Right lobe of liver (tissue), 6 donors: ENCODE measurements around the gene RHOD. TPM values are rescaled to one million over a fixed set of nuclear protein-coding genes. Genes with fewer than 3 reads are reported as not detected.

Experiments used
- ATAC-seq, 4 donors: fragments of 200-7000 bp; cut with Tn5 transposase; one replicate each; pipeline ENCODE4 v1.9.1; 2020; ENCODE audit warnings: mild to moderate bottlenecking in 4 of 4, moderate library complexity in 4 of 4
- DNase-seq, 3 donors: peaks; one replicate each; pipeline ENCODE4 v3.0.0-alpha.2; 2020
- H3K27ac ChIP-seq, 3 donors: fragments of 200-600 bp; one replicate each; pipeline ENCODE4 v1.8.0; 2022
- H3K27me3 ChIP-seq, 2 donors: fragments of 200-600 bp; one replicate each; pipeline ENCODE4 v1.8.0; 2022
- H3K36me3 ChIP-seq, 4 donors: fragments of 200-600 bp; sonication (generic) in 1 of 4; one replicate each; pipeline versions ENCODE4 v1.5.1 to v1.8.0; 2017 to 2022; ENCODE audit warnings: control low read depth in 1 of 4
- H3K4me1 ChIP-seq, 4 donors: fragments of 200-600 bp; sonication (generic) in 1 of 4; one replicate each; pipeline versions ENCODE4 v1.5.1 to v1.8.0; 2017 to 2022; ENCODE audit warnings: control low read depth in 1 of 4
- H3K4me3 ChIP-seq, 3 donors: fragments of 200-600 bp; one replicate each; pipeline ENCODE4 v1.8.0; 2022
- H3K9me3 ChIP-seq, 4 donors: fragments of 200-600 bp; sonication (generic) in 1 of 4; one replicate each; pipeline versions ENCODE4 v1.5.1 to v1.8.0; 2017 to 2022; ENCODE audit warnings: control low read depth in 1 of 4
- CTCF ChIP-seq, 4 donors: fragments of 200-600 bp in 3 of 4; fragments of 450-650 bp in 1 of 4; IDR thresholded peaks; one replicate each; pipeline versions ENCODE4 v1.5.1 to v1.8.0; 2016 to 2022; ENCODE audit warnings: antibody characterized with exemption in 4 of 4, mild to moderate bottlenecking in 2 of 4
- POLR2A ChIP-seq: fragments of 450-650 bp; IDR thresholded peaks from one replicate; pipeline ENCODE4 v1.6.1; 2017; ENCODE audit warnings: antibody characterized with exemption, mild to moderate bottlenecking
- WGBS: methylation state at CpG from one replicate; pipeline ENCODE4 v1.1.6; 2018; ENCODE audit warnings: low coverage, low lambda C conversion rate; ENCODE audit not compliant: insufficient coverage; ENCODE audit errors: missing lambda C conversion rate; 5-methylcytosine and 5-hydroxymethylcytosine counted together
- intact Hi-C, 2 donors: fragments of 100-400 bp; cut with DNase I; formaldehyde crosslinking; loops; one replicate each; pipeline versions ENCODE4 v1.11.2 to v1.14.1; 2022
- total RNA-seq, 6 experiments: library from RNA; depleted of rRNA in 2 of 6; stranded (reverse); fragments of >200 nt in 2 of 6; fragmentation: NEBNext Ultra II Directional in 3 of 6; extraction: Animal tissue kit (Norgen Biotek cat#: 25700) in 3 of 6; gene quantifications; one replicate each; pipeline versions ENCODE4 v1.1.0 to v1.2.4, GENCODE V29; 2016 to 2023
- donor health status: DM: no; HTN: yes; CAD: no.
- donor health status: DM: no; HTN: no; CAD: no.
- donor health status: DM: no; HTN: no; CAD: no.
- donor health status: DM: no; HTN: yes; CAD: no.
- donor health status: DM: no; HTN: yes; CAD: no.

The RHOD gene
- total RNA-seq, 6 experiments from 2014 or later: 17.8 to 106 (median 47.3) TPM

GRCh38 chr11:67032830-67033551 lies 23.7 kb upstream of the RHOD start:
- DNase-seq: no peak
- intact Hi-C loops: no loop called here
- no peak for TF ChIP-seq CTCF (IDR thresholded peaks at IDR 0.05)
- TF ChIP-seq POLR2A: no peak
- Histone ChIP-seq H3K27me3 (no peaks in the 10 kb centered on the region), H3K36me3 (no peaks in the 10 kb centered on the region), H3K4me3 (no peak overlapping the region), H3K9me3 (no peaks in the 10 kb centered on the region), H3K4me1 (peaks cover 0 to 9% (median 1%) of the 10 kb centered on the region in 4 donors), H3K27ac (no peak overlapping the region)
- ATAC-seq: peak; percentile 21 to 81 (median 47)
- WGBS: 82% methylated on average over 9 of the region's 12 CpGs

GRCh38 chr11:67033661-67034166 lies 22.9 kb upstream of the RHOD start:
- no peak for ATAC-seq
- intact Hi-C loops: no loop called here
- no peaks in the 10 kb centered on the region for H3K27me3 ChIP-seq
- DNase-seq: no peak
- H3K36me3 ChIP-seq: no peaks in the 10 kb centered on the region
- H3K4me3 ChIP-seq: no peak overlapping the region
- TF ChIP-seq CTCF (IDR thresholded peaks at IDR 0.05) (no peak), POLR2A (no peak)
- H3K27ac ChIP-seq: no peak overlapping the region
- H3K4me1 ChIP-seq: peaks cover 0 to 2% (median 0%) of the 10 kb centered on the region in 4 donors
- no peaks in the 10 kb centered on the region for H3K9me3 ChIP-seq
- WGBS: 20% methylated on average over 1 of the region's 8 CpGs

GRCh38 chr11:67034350-67034749 lies 22.3 kb upstream of the RHOD start:
- Histone ChIP-seq H3K36me3 (no peaks in the 10 kb centered on the region), H3K4me1 (no peaks in the 10 kb centered on the region), H3K27me3 (no peaks in the 10 kb centered on the region), H3K4me3 (no peak overlapping the region), H3K9me3 (no peaks in the 10 kb centered on the region), H3K27ac (no peak overlapping the region)
- WGBS: 80% methylated on average over 2 of the region's 6 CpGs
- intact Hi-C loops: no loop called here
- TF ChIP-seq POLR2A (no peak), CTCF (IDR thresholded peaks at IDR 0.05) (no peak)
- no peak for DNase-seq
- ATAC-seq: no peak

GRCh38 chr11:67040147-67040546 lies 16.5 kb upstream of the RHOD start:
- Histone ChIP-seq H3K27me3 (no peaks in the 10 kb centered on the region), H3K36me3 (no peaks in the 10 kb centered on the region), H3K4me3 (no peak overlapping the region), H3K9me3 (no peaks in the 10 kb centered on the region), H3K4me1 (peaks cover 0 to 19% (median 8%) of the 10 kb centered on the region in 4 donors), H3K27ac (no peak overlapping the region)
- WGBS: 60% methylated on average over 1 of the region's 12 CpGs
- DNase-seq (no peak), ATAC-seq (no peak)
- TF ChIP-seq CTCF (IDR thresholded peaks at IDR 0.05): no peak
- no peak for TF ChIP-seq POLR2A
- intact Hi-C loops: no loop called here
